Hepatic stellate cell (primary cell): ENCODE data around the gene FAM168A.

ENCODE experiments used
- DNase-seq: peaks from one replicate; pipeline ENCODE4 v3.0.0; 2011; ENCODE audit warnings: low spot score

The FAM168A gene

DNA sequence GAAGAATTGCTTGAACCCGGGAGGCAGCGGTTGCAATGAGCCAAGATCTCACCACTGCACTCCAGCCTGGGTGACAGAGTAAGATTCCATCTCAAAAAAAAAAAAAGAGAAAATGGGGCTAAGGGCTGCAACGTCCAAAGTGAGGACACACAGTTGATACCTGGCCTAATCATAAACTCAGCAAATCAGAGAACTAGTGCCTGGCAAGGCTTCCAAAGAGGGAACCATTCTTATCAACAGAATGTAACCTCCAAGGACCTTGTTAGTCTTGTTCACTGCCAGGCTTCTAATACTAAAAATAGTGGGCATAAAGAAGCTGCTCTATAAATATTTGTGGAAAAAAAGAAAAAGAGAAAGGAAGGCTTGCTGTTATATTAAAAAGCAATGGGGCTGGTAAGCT, 42.3 kb downstream of the FAM168A start:
- DNase-seq = no peak

DNA sequence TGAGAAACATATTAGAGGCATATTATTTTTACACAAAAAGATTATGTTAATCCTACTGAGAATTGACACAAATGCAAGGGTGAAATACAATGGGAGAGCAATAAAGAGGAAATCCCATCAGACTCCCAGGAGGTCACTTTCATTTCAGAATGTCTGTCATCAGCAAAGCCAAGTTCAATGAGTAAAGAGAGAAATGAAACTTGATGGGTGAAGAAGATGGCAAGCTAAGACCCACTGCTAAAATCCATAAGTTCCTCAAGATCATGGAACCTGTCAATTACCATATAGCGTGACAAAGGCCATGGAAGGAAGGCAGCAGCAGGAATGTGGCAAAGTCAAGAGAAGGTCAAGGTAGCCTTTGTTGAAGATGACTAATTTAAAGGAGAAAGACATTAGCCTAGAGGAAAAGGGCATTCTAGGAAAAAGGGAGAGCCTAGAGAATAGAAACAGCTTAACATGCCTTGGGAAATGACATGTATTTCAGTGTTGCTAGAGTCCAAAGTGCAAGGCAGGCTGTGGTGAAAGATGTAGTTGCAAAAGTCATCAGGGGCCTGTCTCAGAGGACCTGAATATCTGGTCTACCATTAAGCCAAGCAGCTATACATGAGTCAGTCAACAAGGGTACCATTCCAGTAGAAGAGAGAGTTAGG, 43.1 kb downstream of the FAM168A start:
- DNase-seq = no peak

DNA sequence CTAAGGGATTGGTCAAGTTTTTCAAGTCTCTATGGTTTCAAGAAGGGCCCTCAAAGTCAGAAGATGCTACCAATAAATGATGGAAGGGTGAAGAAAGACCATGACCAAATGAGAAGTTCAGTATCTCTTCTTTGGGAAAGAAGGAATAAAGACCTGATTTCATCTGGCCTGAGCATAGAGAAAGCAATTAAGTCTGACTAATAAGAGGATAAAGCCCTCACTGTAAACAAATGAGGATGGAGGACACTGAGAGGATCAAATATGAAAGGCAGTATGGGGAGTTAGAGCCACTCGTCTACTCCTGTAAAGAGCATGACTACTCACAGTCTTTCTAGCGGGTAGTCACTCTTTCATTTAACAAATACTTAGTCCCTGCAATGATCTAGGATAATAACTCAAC, 44.6 kb downstream of the FAM168A start:
- DNase-seq = no peak

DNA sequence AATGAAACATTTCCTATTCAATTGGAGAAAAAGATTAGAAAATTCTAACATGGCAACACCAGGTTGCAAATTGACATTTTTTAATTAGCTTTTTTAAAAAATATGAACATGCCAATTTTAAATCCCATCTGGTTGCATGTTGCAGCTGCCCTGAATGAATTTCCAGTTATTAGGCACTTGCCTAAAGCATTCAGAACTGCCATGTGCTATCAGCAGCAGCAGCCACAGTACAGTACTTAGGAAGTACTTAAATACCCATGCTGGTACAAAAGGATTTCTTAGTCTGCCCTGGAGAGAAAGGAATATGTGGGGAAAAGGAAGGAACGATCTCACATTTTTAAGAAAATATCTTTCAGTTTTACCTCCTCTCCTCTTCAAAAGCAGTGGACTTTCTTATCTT, 46.2 kb downstream of the FAM168A start:
- DNase-seq = no peak

DNA sequence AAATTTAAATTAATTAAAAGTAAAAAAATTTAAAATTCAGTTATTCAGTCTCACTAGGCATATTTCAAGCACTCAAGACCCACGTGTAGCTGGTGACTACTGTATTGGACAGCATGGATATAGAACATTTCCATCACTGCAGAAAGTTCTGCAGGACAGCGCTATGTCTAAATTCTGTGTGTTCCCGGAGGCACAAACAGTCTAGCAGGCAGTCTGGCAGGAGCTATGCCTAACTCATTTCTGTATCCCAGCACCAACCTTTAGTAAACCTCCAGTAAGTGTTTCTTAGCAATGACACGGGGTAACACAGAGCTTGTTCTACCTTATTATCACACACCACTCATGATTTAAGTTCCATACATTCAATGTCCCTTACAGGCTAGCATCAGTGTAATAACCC, 48.5 kb downstream of the FAM168A start:
- DNase-seq = no peak

DNA sequence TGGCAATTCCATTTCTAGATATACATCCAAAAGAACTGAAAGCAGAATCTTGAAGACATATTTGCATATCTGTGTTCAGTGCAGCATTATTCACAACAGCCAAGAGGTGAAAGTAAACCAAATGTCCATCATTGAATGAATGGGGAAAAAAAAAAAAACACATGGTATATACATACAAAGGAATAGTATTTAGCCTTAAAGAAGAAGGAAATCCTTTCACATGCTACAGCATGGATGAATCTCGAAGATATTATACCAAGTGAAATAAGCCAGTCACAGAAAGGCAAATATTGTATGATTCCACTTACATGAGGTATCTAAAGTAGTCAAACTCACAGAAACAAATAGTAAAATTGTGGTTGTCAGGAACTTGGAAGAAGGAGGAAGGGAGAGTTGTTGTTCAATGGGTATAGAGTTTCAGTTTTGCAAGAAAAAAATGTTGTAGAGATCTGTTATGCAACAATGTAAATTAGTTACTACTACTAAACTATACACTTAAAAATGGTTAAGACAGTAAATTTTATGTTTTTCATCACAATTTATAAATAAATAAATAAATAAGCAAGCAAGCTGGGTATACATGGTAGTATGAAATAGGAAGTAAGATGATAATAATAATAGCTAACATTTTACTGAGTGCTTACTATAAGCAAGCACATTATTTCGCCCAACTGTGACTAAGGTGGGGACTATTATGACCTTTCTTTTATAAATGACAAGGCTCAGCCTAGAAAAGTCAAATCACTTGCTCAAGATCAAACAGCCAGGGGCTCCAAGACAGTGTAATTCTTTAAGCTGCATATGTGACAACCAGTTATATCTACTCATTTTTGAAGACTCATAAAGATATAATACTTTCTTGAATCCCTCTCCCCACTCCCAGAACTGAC, 50.0 kb downstream of the FAM168A start:
- no peak for DNase-seq

DNA sequence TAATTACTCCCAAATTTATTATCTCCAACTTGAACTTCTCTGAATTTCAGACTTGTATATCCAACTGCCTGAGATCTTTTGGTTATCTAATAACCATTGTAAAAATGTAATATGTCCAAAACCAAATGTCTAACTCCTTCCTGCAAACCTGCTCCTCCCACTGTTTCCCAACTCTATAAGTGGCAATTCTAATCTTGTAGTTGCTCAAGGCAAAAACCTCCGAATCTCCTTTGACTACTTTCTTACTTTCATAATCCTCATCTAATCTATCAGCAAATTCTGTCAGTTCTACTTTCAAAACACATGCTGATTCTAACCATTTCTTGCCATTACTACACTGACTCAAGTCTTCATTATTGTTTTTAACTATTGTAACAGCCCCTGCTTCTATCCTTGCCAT, 55.7 kb downstream of the FAM168A start:
- DNase-seq = no peak

DNA sequence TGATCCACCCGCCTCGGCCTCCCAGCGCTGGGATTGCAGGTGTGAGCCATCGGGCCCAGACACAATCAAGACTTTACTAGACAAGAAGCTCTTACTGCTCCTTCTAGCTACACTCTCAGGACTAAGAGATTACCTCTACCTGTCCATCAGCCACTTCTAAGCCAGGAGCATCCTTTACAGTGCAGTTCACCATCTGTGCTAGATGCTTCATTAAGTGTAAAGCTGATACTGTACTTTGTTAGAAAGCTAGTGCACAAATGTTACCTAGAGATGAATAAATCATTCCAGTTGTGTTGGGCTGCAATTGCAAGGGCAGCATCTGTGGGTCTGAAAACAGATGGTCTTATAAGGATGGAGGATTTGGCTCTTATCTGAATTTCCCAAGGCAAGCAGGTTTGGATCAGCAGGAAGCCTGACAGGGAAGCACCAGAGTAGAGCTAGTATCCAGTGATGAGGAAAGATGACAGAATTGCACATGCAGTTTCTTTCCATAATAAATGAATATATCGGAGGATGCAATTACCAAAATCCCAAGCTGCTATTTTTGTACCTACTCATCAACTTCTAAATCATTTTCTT, 58.3 kb downstream of the FAM168A start:
- no peak for DNase-seq

DNA sequence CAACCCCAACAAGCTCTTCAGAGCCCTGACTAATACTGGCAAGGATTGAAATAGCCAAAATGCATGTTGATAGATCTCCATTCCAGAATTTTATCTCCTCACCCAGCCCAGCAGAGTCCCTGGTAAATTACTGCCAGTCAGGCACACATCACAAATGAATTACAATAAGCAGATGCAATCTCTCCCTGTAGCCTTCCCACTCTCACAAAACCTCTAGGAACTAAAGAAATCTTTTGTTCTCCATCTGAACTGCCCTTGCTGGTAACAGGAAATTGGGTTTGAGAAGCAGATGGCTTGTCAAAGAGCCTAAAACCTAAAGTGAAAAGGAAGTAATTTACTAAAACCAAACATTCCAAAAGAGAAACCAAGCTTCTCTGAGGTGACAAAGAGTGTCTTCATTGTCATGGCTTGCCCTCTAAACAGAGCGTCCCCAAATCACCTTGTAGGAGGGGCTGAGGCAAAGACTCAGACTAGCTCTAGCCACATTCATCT, 59.5 kb downstream of the FAM168A start:
- no peak for DNase-seq

DNA sequence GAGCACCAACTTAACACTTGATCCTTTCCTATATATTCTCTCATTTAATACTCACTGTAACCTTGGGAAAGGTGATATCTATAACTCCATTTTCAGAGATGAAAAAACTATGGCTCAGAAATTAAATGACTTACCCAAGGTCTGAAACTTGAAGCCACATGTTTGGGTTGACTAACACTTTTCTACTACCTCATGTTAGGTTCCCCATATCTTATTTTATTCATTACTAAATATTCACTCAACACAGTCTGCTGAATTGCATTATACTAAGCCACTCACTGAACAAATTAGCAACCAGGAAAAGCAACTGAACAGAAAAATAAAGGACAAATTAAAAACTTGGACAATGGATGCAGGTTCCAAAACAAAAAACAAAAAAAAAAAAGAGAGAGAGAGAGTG, 59.9 kb downstream of the FAM168A start:
- no peak for DNase-seq

DNA sequence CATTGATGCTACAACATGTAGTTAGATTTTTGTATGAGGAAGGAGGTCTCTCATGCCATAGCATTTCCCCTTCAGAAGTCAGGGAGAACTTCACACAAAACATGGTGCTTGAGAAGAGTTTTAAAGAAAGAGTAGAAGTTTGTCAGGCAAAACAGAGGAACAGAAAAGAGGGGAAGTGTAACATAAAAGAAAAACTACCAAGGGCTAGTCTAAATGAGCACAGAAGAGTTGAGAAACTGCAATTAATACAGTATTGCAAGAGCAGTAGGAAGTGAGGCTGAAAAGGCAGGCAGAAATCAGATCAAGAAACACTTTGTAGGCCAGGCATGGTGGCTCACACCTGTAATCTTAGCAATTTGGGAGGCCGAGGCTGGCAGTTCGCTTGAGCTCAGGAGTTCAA, 61.0 kb downstream of the FAM168A start:
- DNase-seq = no peak

DNA sequence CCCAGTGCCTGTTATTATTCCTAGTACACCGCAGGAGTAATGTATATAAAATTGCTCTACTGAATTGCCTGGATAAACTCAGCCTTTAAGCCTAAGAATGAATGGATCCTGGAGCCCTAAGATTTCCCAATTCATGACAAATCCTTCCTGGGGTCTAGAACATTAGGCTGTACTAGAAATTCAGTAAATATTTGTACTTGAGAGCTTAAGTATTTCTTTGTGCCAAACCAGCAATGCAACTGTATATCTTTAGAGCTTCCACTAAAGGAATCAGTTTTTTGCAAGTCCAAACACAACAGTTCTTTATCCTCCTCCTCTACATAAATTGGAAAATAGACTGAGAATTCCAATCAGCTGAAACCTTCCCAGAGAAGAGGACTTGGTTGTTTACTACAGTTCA, 65.6 kb downstream of the FAM168A start:
- no peak for DNase-seq

DNA sequence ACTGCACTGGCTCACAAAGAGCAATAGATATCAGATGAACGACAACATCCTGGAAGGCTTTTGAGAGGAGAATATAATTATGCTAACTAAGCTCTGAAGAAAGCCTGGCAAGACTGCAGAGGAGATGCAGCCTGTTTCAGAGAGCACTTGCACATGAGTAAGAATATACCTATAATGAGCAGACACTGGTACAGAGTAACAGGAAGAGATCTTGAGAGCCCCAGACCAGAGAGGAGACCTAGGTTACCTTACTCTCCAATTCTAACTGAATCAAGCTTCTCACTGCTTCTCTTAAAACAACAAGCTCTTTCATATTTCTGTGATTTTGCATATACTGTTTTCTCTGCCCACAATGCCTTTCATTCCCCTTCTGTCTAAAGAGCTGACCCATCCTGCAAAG, 66.5 kb downstream of the FAM168A start:
- no peak for DNase-seq

DNA sequence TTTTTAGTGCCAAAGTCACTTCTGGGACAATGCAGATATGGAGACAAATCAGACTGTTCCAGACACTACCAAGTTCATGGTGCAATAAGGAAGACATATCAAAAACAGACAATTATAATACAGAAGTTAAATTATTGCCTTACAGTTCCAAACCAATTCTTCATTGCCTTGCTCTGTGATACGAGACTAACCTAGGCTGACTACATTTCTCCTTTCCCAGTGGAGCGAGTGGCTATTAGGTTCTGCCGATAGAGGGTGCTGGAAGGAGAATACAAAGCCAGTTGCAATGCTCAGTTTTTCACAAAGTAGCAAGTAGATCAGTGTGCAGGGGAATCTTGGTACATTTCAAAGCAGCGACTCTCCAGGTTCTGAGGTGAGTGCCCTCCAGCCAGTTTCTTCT, 67.8 kb downstream of the FAM168A start:
- no peak for DNase-seq

DNA sequence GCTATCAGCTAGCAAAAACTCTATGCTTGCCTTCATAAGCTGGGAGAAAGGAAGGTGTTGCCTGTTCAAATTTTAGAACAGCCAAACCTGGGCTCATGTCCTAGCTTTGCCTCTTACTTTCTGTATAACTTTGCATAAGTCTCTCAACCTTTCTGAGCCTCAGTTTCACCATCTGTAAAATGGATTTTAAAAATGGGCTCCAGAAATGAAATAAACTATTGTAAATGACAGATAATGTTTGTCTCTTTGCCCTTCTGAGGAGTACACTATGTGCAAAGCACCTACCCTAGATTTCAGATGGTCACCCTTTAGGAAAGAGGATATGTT, 68.7 kb downstream of the FAM168A start:
- no peak for DNase-seq

DNA sequence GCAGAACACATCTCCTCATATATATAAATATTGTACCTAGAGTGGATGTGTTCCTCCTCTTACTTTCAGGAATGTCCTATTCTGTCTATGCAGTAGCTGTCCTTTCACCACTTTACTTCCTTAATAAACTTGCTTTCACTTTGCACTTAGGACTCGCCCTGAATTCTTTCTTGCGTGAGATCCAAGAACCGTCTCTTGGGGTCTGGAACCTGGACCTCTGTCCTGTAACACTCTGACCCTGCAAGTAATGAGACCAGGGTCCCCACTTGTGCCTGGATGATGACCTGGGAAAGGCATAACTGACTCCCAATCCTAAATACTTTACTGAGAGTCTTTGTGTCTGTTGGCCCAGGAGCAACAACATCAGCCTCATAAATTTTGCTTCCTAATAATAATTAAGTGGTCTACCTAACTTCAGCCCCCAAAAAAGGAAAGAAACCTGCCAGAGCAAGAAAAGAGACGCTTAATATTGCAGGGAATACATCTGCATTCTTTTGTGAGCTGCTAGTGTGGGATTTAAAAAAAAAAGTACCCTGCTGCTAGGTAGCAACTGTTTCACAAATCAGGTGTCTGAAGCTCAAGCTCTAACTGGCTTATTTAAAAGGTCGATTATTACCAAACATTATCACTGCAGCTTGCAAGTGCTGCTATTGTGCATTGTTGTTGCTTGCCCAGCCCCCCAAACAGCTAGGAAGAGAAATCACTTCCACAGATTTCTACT, 69.3 kb downstream of the FAM168A start:
- DNase-seq = no peak

DNA sequence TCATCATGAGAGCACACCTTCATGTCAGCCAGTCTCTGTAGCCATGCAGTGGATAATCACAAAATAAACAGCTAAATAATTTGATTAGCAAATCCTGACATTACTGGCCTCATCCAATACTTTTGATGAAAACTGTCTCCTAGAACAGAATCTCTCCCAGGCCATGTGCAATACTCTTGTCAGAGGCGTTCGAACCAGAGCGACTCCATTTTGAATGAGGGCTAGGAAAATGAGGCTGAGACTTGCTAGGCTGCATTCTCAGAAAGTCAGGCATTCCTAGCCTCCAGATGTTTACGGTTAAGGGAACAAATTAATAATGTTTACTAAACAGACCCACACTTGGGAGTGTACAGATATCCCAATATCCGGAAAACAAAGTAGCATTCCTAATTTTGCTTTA, 69.9 kb downstream of the FAM168A start:
- DNase-seq = no peak

DNA sequence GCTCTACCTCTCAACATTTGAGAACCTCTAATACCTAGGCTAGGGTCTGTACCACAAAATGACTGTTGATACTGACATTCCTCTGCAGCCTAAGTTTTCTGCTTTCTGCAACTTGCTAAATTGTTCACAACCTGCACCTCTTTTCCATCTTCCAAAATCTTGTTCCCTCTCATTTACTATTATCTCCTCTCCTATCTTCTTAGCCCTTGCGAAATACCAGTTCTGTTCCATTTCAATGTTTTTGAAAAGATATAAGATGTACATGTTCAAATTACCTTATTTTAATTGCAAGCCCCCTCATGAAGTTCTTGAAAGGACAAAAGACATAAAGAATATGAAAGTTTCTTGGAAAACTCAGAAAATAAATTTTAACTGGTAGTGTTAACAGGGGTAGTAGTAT, 72.3 kb downstream of the FAM168A start:
- no peak for DNase-seq

DNA sequence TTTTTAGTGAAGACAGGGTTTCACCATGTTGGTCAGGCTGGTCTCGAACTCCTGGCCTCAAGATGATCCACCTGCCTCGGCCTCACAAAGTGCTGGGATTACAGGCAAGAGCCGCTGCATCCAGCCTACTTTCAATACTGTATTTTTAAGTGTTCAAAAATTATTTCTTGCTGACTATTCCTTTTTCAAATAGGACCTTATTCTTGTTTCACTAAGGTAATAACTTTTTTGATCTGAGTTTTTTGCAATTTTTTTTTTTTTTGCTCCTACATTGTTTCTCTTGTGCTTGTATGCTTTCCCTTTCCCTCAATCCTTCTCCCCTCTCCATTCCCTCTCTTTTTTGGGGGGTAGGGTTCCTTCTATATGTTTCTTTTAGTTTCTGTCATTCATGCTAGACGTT, 73.1 kb downstream of the FAM168A start:
- no peak for DNase-seq

DNA sequence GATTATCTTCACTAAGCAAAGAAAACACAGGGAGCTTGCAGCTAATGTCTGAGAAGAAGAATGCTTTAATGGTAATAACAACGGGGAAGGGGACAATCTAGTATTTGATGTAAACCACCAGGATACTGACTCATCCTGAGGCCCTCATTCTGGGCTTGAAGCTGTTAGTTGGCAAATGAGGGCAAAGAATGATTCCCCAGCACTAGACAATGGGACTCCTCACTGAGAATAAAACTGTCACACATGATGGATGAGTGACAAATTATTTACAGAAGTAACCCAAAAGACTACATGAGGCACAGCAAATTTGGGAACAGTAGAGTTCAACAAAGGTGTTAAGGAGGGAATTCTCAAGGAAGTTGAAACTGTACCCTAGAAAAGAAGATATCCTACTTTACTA, 76.3 kb downstream of the FAM168A start:
- no peak for DNase-seq

DNA sequence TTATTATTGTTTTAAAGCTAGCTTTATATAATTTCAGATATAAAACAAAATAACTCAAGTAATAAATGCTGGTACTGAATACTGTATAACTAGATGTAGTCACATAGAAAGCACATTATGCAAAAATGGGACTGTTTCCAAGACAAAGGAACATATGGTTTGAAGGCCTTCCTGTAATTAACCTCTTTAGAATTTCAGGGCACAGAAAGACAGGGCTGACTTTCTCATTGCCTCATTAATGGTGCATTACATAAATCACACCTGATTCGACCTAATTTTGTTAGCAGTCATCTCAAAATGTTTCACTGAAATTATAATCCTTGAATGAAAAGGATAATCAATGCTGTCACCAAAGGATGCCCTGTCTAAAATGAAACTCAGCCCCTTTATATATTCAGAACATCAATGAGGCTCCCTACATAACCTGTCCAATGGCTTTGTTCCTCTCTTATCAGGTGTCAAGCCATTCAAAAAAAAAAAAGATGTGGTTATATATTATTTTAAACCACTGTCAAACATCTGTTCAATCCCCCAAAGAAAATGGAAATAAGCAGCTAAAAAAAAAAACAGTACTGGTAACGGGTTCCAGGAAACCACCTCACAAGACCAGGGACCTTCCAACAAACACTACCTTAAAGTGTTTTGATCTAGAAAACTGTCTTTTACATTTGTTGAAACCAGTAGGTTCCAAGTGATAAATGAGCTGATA, 77.4 kb downstream of the FAM168A start:
- DNase-seq = no peak

DNA sequence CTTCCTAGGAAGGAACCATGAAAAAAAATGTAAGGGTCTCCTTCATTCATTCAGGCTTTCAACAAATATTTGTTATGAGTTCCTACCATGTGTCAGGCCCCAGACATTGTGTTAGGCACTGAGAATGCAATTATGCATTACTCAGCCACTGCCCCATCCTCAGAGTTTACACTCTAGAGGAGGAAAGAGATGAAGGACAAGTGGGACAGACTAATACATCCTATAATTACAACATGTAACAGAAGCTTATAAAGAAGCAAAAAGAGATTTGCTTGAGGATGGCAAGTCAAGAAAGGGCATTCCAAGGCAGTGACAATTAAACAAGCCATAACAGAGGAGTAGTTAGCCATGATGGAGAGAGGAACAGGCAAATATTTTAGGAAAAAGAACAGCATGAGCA, 78.6 kb downstream of the FAM168A start:
- DNase-seq = no peak
